PFSK-1 (cell line): ENCODE measurements around the gene LYRM2.

Source experiments
- POLR2AphosphoS5 ChIP-seq: IDR thresholded peaks from 2 replicates; pipeline ENCODE4 v1.6.1; 2012; ENCODE audit warnings: low read depth, mild to moderate bottlenecking, control low read depth, low read length, moderate library complexity
- REST ChIP-seq, 2 experiments: IDR thresholded peaks; 2 replicates each; pipeline versions ENCODE4 v1.6.1 to v1.8.0; 2011 to 2012; ENCODE audit warnings: low read depth in 2 of 2, low read length in 2 of 2, control low read depth in 1 of 2, inconsistent platforms in 1 of 2, mild to moderate bottlenecking in 1 of 2, moderate library complexity in 1 of 2; ENCODE audit not compliant: insufficient read depth in 1 of 2
- TAF1 ChIP-seq: IDR thresholded peaks from 2 replicates; pipeline ENCODE4 v1.6.1; 2012; ENCODE audit warnings: low read length, control low read depth, borderline replicate concordance; ENCODE audit not compliant: insufficient read depth

- TF ChIP-seq REST (IDR thresholded peaks at IDR 0.05; ENCODE audit: insufficient read depth in 1 of 2, low read depth in 2 of 2, low read length in 2 of 2) (no peak), POLR2AphosphoS5 (no peak), TAF1 (no peak)
These were observed 55.0 kb downstream of the LYRM2 start for GRCh38 chr6:89583559-89583958.
